ENCODE results near the gene SLC30A10.
"Not testable (repeated sequence)": the region's sequence is repeated elsewhere in the genome, so short reads cannot be mapped to it uniquely, and the experiment has no call there.

Gene SLC30A10

GRCh38 chr1:219927298-219927955 is 930 bp downstream of the SLC30A10 start:
- no peak for DNase-seq

DNA sequence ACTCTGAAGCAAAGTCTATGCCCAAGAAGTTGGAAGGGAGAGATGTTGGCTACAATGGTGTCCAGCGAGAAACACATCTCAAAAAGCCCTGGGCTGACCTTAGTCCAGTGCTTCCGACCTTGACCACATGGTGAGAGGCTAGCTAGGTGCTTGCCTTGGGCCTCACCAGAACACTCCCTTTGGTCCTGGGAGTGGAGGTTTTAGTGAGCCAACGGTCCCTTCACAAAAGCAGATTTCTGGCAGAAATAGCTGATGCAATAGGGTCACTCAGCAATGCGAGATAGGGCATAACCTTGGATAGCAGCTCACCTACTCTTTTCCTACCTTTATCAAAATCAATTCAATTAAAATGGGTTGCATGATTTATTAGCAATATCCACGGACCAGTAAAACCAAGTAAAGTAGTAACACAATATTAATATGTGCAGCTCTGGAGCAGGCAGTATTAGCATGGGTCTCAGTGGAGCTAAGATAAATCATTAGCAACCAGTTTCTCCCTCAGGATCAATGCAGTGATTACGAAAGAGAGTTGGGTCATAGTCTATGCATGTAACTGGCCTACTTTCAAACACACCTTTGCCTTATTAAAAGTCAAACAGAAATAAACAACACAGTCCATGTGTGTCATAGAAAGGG is 1.9 kb downstream of the SLC30A10 start:
- no peak for DNase-seq

GRCh38 chr1:219924342-219924741 is 4.0 kb downstream of the SLC30A10 start:
- no peak for DNase-seq

DNA sequence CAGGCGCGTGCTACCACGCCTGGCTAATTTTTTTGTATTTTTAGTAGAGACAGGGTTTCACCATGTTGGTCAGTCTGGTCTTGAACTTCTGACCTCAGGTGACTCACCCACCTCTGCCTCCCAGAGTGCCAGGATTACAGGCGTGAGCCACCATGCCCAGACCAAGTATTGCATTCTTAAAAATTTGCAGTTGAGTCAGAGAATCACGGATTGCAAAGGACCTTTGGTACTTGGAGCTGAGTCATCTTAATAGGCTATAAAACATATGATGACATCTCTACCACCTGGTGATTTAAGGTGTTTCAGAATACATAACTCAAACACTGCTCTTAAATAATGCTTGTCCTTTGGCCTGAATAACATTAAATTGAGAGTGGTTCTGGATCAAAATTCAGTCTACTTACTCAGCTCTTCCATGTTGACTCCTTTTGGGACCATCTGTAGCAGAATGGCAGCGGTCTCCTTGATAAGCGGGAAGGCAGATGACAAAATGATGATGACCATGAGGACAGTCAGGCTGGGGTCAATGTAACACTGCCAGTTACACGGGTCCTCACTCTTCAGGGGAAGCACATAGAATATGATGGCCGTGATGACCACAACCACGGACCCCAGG is 10.4 kb downstream of the SLC30A10 start:
- DNase-seq: no peak

GRCh38 chr1:219917281-219917680 is 11.1 kb downstream of the SLC30A10 start:
- no peak for DNase-seq

DNA sequence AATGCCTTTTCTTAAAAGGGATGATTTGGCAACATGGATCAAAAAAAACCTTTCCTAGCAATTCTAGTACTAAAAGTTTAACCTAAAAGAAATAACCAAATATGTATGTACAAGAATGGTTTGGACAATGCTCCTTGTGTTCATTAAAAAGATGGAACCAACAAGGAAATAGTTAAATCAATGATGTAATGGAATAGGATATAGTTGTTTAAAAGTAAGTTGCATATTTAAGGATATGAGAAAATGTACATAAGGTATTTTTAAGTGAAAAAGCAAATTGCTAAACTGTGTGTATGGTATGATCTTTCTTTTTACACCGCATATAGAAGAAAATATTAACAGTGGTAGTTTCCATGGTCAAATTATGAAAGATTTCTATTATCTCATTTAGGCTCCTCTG is 12.1 kb downstream of the SLC30A10 start:
- DNase-seq: no peak

DNA sequence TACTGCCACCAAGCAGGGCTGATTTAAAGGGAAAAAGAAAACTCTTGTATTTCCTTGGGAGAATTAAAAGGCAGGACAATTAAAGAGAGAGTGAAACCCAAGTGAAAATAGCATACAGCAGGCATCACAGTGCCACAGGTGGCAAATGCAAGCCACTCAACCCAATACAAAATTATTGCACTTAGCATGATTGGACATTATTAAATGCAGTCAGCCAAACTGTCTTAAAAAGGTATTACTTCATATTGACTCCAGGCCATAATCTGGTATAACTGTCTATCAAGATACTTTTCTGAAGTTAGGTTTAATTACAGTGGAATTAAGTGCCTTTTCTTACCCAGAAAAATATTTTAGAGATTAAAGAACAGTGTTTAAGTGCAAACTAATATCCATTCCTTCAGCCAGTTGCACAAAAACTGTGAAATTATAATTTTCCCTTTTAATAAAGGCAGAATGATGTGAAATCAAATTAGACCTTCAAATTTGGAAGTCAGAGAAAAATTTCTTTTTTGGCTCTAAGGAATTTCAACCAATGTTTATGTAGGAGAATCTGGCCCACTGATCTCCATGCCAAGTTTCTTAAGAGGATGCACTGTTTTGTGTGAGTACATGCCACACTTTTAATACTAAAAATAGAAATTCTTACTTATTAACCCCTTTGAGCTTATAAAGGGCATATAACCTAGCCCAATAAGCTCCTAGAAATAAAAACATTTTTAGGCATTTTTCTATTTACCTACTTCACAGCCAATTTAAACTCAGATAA is 15.2 kb downstream of the SLC30A10 start:
- DNase-seq: no peak

DNA sequence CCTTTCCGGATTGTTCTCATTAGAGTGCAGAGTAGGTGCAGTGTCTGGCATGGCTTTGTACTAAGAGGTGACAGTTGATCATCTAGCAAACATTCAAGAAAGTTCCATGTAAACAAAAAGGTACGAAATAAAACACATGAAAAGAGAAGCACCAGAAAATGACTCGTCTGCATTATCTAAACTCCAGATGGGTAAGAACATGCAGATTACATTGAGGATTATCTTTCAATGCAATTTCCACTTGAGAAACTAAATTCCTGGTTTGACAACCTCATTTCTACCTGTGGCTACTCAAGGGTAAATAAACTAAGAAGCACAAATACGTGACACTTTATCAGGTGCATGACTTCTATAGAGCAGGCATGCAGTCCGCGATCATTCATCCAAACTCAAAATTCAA is 17.6 kb downstream of the SLC30A10 start:
- no peak for DNase-seq

DNA sequence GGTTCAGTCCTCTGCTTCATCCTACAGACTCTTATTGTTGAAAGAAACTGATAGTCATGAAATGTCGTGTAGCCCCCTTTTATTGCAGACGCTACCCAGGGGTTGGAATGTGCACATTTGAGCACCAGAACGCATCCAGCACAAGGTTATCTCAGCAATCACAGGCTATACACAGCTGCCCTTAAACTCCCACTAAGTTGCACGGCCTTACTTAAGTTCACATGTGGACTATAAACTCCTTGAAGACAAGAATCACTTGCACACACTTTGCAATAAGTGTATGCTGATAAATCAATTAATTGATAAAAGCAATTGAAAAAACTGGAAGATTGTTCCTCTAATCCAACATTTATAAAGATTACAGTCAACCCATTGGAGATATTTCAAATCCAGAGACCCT is 18.9 kb downstream of the SLC30A10 start:
- no peak for DNase-seq

GRCh38 chr1:219908170-219908569 is 20.2 kb downstream of the SLC30A10 start:
- DNase-seq: no peak

DNA sequence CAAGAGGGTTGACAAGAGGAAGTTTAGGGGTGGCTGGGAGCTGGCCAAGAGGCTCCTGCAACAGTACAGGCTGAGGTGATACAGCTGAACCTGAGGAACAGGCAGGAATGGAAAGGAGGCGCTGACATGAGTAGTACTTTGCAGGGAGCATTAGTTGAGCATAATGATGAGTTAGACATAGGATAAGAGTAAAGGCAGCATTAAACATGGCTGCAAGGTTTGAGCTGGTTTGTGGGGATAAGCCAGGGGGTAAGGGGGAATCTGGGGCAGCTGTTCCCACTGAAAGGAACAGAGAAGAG is 20.6 kb downstream of the SLC30A10 start:
- no peak for DNase-seq

GRCh38 chr1:219906924-219907771 is 21.2 kb downstream of the SLC30A10 start:
- DNase-seq: no peak

- DNase-seq: not testable (repeated sequence)
Observed at GRCh38 chr1:219906565-219906923, 21.8 kb downstream of the SLC30A10 start.

DNA sequence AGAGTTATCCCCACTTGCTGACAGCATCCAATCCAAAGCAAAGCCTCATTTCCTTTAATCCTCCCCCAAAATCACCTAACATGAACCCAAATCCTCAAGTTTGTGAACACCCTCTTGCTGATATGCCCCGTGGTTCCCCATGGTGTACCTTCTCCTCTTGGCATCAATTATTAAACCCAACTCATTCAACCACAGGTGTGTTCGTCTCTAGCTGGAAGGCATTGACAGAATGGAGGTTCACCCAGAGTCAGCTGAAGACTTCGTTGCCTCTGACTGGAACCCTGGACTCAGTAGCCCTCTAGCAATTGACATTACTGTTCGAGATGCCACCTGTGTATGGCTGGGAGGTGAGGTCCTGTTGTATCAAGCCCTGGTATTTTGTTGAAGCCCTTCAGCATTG is 22.8 kb downstream of the SLC30A10 start:
- DNase-seq: no peak

- no peak for DNase-seq
Observed at GRCh38 chr1:219904934-219905333, 23.4 kb downstream of the SLC30A10 start.

- DNase-seq: no peak
Observed at GRCh38 chr1:219903353-219903871, 24.9 kb downstream of the SLC30A10 start.

- no peak for DNase-seq
Observed at GRCh38 chr1:219902951-219903350, 25.4 kb downstream of the SLC30A10 start.

GRCh38 chr1:219900882-219901281 is 27.5 kb downstream of the SLC30A10 start:
- no peak for DNase-seq

DNA sequence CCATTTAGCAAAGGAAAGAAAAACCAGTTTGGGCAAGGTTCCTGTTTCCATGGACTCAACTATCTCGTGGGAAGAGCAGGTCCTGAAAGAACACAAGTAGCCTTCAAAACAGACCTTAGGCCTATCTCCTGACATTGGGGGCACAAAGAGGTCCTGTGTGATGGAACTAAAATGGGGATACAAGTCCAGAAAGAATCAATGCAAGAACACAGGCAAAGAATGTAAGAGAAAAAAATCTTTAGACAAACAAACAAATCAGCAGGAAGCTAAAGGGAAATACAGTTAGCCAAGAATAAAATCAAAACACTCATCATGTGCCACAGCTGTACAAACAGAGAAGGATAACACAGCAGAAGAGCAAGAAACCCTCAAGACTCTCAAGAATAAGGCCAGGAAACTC is 28.2 kb downstream of the SLC30A10 start:
- DNase-seq: no peak

DNA sequence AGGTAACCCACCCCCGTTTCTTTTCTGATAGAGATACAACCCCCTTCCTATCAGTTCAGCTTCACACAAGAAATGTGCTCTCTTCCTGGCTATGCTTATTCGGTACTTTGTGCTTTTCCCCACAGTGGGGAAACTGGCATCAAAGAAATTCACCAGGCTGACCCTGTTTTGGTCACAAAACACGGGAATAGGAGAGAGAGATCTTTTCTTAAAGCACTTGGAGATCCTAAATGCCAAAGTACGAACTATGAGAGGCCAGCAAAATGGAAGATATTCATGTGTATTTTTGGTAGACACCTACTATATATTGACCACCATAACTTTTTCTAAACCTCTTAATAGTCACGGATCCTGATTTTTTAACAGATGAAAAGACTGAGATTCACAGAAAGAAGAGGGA is 30.0 kb downstream of the SLC30A10 start:
- DNase-seq: no peak

DNA sequence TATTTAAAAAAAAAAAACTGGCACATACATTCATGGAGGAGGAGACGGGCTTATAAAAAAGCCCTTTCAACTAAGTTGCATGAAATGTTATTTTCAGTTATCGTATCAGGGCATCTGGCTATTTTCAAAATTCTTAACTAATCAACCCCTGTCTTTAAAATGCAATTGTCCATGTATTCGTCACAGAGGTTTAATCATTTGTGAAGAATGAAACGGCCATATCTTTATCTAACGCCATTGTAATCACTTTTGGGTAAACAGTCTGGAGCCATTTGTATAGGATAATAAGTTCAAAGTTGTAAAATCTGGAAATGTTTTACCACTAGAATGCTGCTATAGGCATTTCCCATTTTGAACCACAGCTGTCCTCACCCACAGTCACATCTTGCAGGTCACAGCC is 30.4 kb downstream of the SLC30A10 start:
- no peak for DNase-seq

- DNase-seq: not testable (repeated sequence)
Observed at GRCh38 chr1:219892271-219892670, 36.1 kb downstream of the SLC30A10 start.

GRCh38 chr1:219891846-219892245 is 36.5 kb downstream of the SLC30A10 start:
- not testable (repeated sequence) for DNase-seq
